Measurements from ENCODE around the gene NCKAP5. TPM values are rescaled to one million over a fixed set of nuclear protein-coding genes. Genes with fewer than 3 reads are reported as not detected.

NCKAP5 gene
- total and polyA plus RNA-seq, 2 donors (not counting 1 experiment from before 2014, with no cell fraction given) = not detected

DNA sequence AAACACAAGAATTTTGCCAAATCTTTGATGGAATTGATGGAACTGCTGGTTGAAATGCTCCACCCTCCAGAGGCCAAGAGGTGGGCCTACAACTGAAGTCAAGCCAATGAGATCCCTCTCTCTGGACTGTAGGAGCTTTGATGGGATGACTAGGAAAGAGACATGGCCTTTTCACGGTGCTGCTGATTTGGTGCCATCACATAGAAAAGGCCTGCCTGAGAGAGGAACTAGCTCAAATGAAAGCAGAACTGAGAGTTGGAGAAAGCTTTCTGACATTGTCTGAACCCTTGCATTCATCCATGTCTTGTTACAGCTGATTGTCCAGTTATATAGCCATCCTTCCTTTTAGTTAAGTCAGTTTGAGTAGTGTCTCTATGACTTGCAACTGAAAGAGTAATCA, 614.5 kb downstream of the NCKAP5 start:
- H3K4me3 ChIP-seq (ENCODE audit: control extremely low read depth in 1 of 5, extremely low read depth in 1 of 5, insufficient read depth in 1 of 5, low read depth in 2 of 5, low read length in 4 of 5) = no peak overlapping the region
- no peak overlapping the region for H3K4me2 ChIP-seq (replicated peaks; ENCODE audit: low read depth, low read length, poor library complexity, severe bottlenecking)
- H3K27me3 Mint-ChIP-seq = no peaks in the 10 kb centered on the region
- H3K36me3 ChIP-seq (replicated peaks in 1 of 2; ENCODE audit: control extremely low read depth in 1 of 2, control insufficient read depth in 1 of 2, extremely low read depth in 1 of 2, insufficient read depth in 2 of 2, low read length in 1 of 2) = no peaks in the 10 kb centered on the region
- 60% methylated on average over 1 of the region's 1 CpG for WGBS (ENCODE audit: insufficient coverage)
- TF ChIP-seq EZH2 (IDR thresholded peaks at IDR 0.05; ENCODE audit: borderline replicate concordance, insufficient read depth, low read depth, low read length, poor library complexity, severe bottlenecking) = no peak
- TF ChIP-seq, protein P1, sequence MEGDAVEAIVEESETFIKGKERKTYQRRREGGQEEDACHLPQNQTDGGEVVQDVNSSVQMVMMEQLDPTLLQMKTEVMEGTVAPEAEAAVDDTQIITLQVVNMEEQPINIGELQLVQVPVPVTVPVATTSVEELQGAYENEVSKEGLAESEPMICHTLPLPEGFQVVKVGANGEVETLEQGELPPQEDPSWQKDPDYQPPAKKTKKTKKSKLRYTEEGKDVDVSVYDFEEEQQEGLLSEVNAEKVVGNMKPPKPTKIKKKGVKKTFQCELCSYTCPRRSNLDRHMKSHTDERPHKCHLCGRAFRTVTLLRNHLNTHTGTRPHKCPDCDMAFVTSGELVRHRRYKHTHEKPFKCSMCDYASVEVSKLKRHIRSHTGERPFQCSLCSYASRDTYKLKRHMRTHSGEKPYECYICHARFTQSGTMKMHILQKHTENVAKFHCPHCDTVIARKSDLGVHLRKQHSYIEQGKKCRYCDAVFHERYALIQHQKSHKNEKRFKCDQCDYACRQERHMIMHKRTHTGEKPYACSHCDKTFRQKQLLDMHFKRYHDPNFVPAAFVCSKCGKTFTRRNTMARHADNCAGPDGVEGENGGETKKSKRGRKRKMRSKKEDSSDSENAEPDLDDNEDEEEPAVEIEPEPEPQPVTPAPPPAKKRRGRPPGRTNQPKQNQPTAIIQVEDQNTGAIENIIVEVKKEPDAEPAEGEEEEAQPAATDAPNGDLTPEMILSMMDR (IDR thresholded peaks at IDR 0.05) = no peak
- ATAC-seq (ENCODE audit: low read depth) (peak; percentile 10), DNase-seq (peak; percentile 6)
- ChIA-PET POLR2A (no interaction called here), CTCF (no interaction called here)
- H3K9me3 ChIP-seq (ENCODE audit: control extremely low read depth in 1 of 3, control insufficient read depth in 2 of 3, insufficient read depth in 1 of 3, low read length in 2 of 3) = peaks cover 0 to 2% (median 0%) of the 10 kb centered on the region in 3 donors
- H3K4me1 Mint-ChIP-seq = peaks cover 7% of the 10 kb centered on the region
- H2AFZ ChIP-seq (ENCODE audit: insufficient read depth, low read depth, low read length, poor library complexity, severe bottlenecking) = no peak overlapping the region
- peaks cover 3% of the 10 kb centered on the region for H3K9me3 Mint-ChIP-seq (ENCODE audit: insufficient read depth)
- no peaks in the 10 kb centered on the region for H4K20me1 ChIP-seq (ENCODE audit: control insufficient read depth, insufficient read depth, low read length, poor library complexity, severe bottlenecking)
- H3K4me3 Mint-ChIP-seq = no peak overlapping the region
- intact Hi-C loops (cut with micrococcal nuclease) = no loop called here
- no peak overlapping the region for H3K27ac ChIP-seq (ENCODE audit: low read length in 2 of 2)
- no peaks in the 10 kb centered on the region for H3K27me3 ChIP-seq (replicated peaks in 1 of 4; ENCODE audit: control extremely low read depth in 1 of 4, control insufficient read depth in 3 of 4, insufficient read depth in 4 of 4, low read length in 3 of 4)
- no peak overlapping the region for H3K27ac Mint-ChIP-seq
- H3K4me1 ChIP-seq (ENCODE audit: control insufficient read depth in 2 of 2, insufficient read depth in 2 of 2, low read length in 2 of 2) = no peaks in the 10 kb centered on the region
- no peak overlapping the region for H3K9ac ChIP-seq (ENCODE audit: low read length)
- H3K79me2 ChIP-seq (ENCODE audit: control insufficient read depth, insufficient read depth, low read length) = no peaks in the 10 kb centered on the region

DNA sequence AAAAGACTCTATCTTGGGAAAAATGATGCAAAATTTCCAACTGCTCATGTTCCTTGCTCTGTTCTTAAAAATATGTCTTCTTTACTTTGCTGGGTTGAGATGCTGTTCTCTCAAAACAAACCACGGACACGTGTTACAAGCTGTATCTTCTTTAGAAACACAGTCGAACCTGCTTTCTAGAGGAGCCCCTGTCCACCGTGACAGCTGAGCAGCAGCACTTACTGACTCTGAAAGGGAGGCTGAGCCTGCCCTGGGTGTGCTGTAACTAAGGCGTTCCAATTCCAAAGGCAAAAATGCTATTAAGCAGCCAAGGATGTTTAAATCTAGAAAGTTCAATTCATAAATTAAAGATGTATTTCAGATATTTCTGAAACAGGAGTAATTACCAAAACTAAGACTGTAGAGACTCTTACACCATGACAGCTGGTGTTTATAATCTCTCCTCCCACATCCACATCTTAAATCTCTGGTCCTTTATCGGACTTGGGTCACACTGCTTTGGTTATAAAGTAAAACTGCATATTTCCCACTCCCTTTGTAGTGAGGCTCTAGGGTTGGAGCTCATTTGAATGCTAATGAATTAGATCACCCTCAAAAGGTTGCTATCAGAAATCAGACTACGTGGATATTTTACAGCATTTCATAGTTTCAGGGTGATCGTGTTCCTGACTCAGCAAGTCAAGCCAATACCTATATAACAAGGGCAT, 617.1 kb downstream of the NCKAP5 start:
- H3K27me3 Mint-ChIP-seq = no peaks in the 10 kb centered on the region
- Histone ChIP-seq H3K27me3 (replicated peaks in 1 of 4; ENCODE audit: control extremely low read depth in 1 of 4, control insufficient read depth in 3 of 4, insufficient read depth in 4 of 4, low read length in 3 of 4) (no peaks in the 10 kb centered on the region), H3K9ac (ENCODE audit: low read length) (no peak overlapping the region), H4K20me1 (ENCODE audit: control insufficient read depth, insufficient read depth, low read length, poor library complexity, severe bottlenecking) (no peaks in the 10 kb centered on the region), H3K4me1 (ENCODE audit: control insufficient read depth in 2 of 2, insufficient read depth in 2 of 2, low read length in 2 of 2) (no peaks in the 10 kb centered on the region), H3K4me3 (ENCODE audit: control extremely low read depth in 1 of 5, extremely low read depth in 1 of 5, insufficient read depth in 1 of 5, low read depth in 2 of 5, low read length in 4 of 5) (no peak overlapping the region), H3K9me3 (ENCODE audit: control extremely low read depth in 1 of 3, control insufficient read depth in 2 of 3, insufficient read depth in 1 of 3, low read length in 2 of 3) (peaks cover 0 to 2% (median 0%) of the 10 kb centered on the region in 3 donors), H3K4me2 (replicated peaks; ENCODE audit: low read depth, low read length, poor library complexity, severe bottlenecking) (no peak overlapping the region), H3K36me3 (replicated peaks in 1 of 2; ENCODE audit: control extremely low read depth in 1 of 2, control insufficient read depth in 1 of 2, extremely low read depth in 1 of 2, insufficient read depth in 2 of 2, low read length in 1 of 2) (no peaks in the 10 kb centered on the region), H2AFZ (ENCODE audit: insufficient read depth, low read depth, low read length, poor library complexity, severe bottlenecking) (no peak overlapping the region), H3K79me2 (ENCODE audit: control insufficient read depth, insufficient read depth, low read length) (no peaks in the 10 kb centered on the region), H3K27ac (ENCODE audit: low read length in 2 of 2) (no peak overlapping the region)
- no peak for DNase-seq
- no peak overlapping the region for H3K4me3 Mint-ChIP-seq
- ChIA-PET POLR2A (no interaction called here), CTCF (no interaction called here)
- no peaks in the 10 kb centered on the region for H3K9me3 Mint-ChIP-seq (ENCODE audit: insufficient read depth)
- TF ChIP-seq, protein P1 (IDR thresholded peaks at IDR 0.05) = no peak
- TF ChIP-seq EZH2 (IDR thresholded peaks at IDR 0.05; ENCODE audit: borderline replicate concordance, insufficient read depth, low read depth, low read length, poor library complexity, severe bottlenecking) = no peak
- no peak overlapping the region for H3K27ac Mint-ChIP-seq
- WGBS (ENCODE audit: insufficient coverage) = 56% methylated on average over 3 of the region's 8 CpGs
- intact Hi-C loops (cut with micrococcal nuclease) = no loop called here
- no peak for ATAC-seq (ENCODE audit: low read depth)
- H3K4me1 Mint-ChIP-seq = peaks cover 7% of the 10 kb centered on the region
